Measurements from ENCODE around the gene PRDM8. TPM values are rescaled to one million over a fixed set of nuclear protein-coding genes. Genes with fewer than 3 reads are reported as not detected.
A peak's percentile ranks its signal among the peaks of the same experiment; 100 is the strongest.

PRDM8 gene
- total RNA-seq, 1 donor from 2014 or later = 1.1 TPM

GRCh38 chr4:80185787-80186548 lies 11.3 kb upstream of the PRDM8 start:
- Mint-ChIP-seq H3K4me1 (ENCODE audit: low read depth) (peaks cover 38% of the 10 kb centered on the region), H3K9me3 (no peaks in the 10 kb centered on the region), H3K4me3 (ENCODE audit: low read depth) (peak overlapping the region; percentile 99), H3K27ac (no peak overlapping the region), H3K27me3 (ENCODE audit: low read depth) (peaks cover 40% of the 10 kb centered on the region), H3K36me3 (ENCODE audit: low read depth) (peaks cover 9% of the 10 kb centered on the region)
- no peak for DNase-seq (ENCODE audit: low spot score)
- intact Hi-C loops (cut with micrococcal nuclease) = loop anchor here (2.0 kb wide), 1 partner anchor 269 kb away; no protein-coding TSS in a partner anchor

- H3K27me3 Mint-ChIP-seq (ENCODE audit: low read depth) = peaks cover 40% of the 10 kb centered on the region
- H3K9me3 Mint-ChIP-seq = no peaks in the 10 kb centered on the region
- intact Hi-C loops (cut with micrococcal nuclease) = no loop called here
- H3K27ac Mint-ChIP-seq = no peak overlapping the region
- peaks cover 34% of the 10 kb centered on the region for H3K4me1 Mint-ChIP-seq (ENCODE audit: low read depth)
- peaks cover 9% of the 10 kb centered on the region for H3K36me3 Mint-ChIP-seq (ENCODE audit: low read depth)
- H3K4me3 Mint-ChIP-seq (ENCODE audit: low read depth) = no peak overlapping the region
- no peak for DNase-seq (ENCODE audit: low spot score)
Observed at GRCh38 chr4:80186676-80187075, 10.6 kb upstream of the PRDM8 start.

DNA sequence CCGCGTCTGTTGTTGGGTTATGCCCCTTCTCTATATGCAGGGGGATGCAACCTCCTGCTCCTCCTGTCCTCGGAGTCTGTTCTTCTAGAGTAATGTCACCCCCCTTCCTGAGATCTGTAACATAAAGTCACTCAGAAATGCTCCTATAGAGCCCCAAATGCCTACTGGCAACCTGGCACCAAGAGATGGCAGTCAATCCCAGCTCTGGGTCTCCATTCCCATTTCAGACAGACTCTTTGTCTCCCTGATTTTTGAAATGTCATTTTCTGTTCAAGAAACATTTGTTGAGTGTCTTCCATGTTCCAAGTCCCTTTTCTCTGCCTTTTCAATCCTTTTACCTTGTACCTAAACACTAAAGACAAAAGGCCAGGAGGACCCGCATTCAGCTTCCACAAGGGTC lies 9.6 kb upstream of the PRDM8 start:
- DNase-seq (ENCODE audit: low spot score) = no peak
- peaks cover 48% of the 10 kb centered on the region for H3K27me3 Mint-ChIP-seq (ENCODE audit: low read depth)
- intact Hi-C loops (cut with micrococcal nuclease) = no loop called here
- H3K27ac Mint-ChIP-seq = no peak overlapping the region
- H3K36me3 Mint-ChIP-seq (ENCODE audit: low read depth) = peaks cover 9% of the 10 kb centered on the region
- no peaks in the 10 kb centered on the region for H3K9me3 Mint-ChIP-seq
- H3K4me1 Mint-ChIP-seq (ENCODE audit: low read depth) = peaks cover 24% of the 10 kb centered on the region
- no peak overlapping the region for H3K4me3 Mint-ChIP-seq (ENCODE audit: low read depth)

GRCh38 chr4:80188457-80188800 lies 8.9 kb upstream of the PRDM8 start:
- Mint-ChIP-seq H3K4me3 (ENCODE audit: low read depth) (no peak overlapping the region), H3K36me3 (ENCODE audit: low read depth) (peaks cover 9% of the 10 kb centered on the region), H3K4me1 (ENCODE audit: low read depth) (peaks cover 19% of the 10 kb centered on the region), H3K27ac (no peak overlapping the region), H3K27me3 (ENCODE audit: low read depth) (peaks cover 53% of the 10 kb centered on the region), H3K9me3 (no peaks in the 10 kb centered on the region)
- intact Hi-C loops (cut with micrococcal nuclease) = no loop called here
- DNase-seq (ENCODE audit: low spot score) = no peak

DNA sequence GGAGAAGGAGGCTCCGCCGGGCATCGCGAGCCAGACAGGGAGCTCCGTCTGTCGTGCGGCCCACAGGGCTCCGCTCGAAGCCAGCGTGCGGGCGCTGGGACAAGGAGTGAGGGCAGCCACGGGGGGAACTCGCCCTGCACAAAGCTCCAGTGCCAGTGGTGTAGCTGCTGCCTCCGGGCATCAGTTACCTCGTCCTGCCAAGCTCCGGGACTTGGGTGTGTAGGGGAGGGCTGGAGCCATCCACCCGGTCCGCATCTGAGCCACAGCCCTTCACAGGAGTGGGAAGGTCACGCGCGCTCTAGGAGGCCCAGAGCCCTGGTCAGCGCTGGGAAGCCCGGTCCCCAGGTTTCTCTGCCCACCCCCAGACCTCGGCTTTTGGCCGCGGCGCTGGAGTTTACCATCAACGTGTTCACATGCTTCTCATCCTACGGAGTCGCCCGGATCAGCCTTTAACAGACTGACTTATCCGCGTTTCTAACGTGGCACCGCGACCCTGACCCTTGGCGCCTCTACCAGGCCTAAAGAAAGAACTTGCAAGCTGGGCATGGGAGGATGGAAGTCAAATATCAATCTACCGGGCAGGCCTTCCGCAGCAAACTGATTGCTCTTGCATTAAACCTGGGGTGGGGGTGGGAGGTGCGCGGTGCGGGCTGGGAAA lies 8.4 kb upstream of the PRDM8 start:
- H3K27me3 Mint-ChIP-seq (ENCODE audit: low read depth) = peaks cover 58% of the 10 kb centered on the region

GRCh38 chr4:80189581-80189955 lies 7.7 kb upstream of the PRDM8 start:
- peaks cover 63% of the 10 kb centered on the region for H3K27me3 Mint-ChIP-seq (ENCODE audit: low read depth)
- intact Hi-C loops (cut with micrococcal nuclease) = no loop called here
- H3K36me3 Mint-ChIP-seq (ENCODE audit: low read depth) = peaks cover 9% of the 10 kb centered on the region

More for the DNA sequence above, 8.4 kb upstream of the PRDM8 start:
- DNase-seq (ENCODE audit: low spot score) = no peak
- H3K4me1 Mint-ChIP-seq (ENCODE audit: low read depth) = peaks cover 19% of the 10 kb centered on the region
- H3K9me3 Mint-ChIP-seq = no peaks in the 10 kb centered on the region
- H3K27ac Mint-ChIP-seq = no peak overlapping the region
- H3K36me3 Mint-ChIP-seq (ENCODE audit: low read depth) = peaks cover 9% of the 10 kb centered on the region
- intact Hi-C loops (cut with micrococcal nuclease) = no loop called here
- no peak overlapping the region for H3K4me3 Mint-ChIP-seq (ENCODE audit: low read depth)

GRCh38 chr4:80189956-80190677 lies 7.2 kb upstream of the PRDM8 start:
- intact Hi-C loops (cut with micrococcal nuclease) = no loop called here
- H3K9me3 Mint-ChIP-seq = no peaks in the 10 kb centered on the region
- no peak for DNase-seq (ENCODE audit: low spot score)
- no peak overlapping the region for H3K27ac Mint-ChIP-seq
- H3K4me1 Mint-ChIP-seq (ENCODE audit: low read depth) = peaks cover 13% of the 10 kb centered on the region
- H3K36me3 Mint-ChIP-seq (ENCODE audit: low read depth) = peaks cover 10% of the 10 kb centered on the region
- peaks cover 66% of the 10 kb centered on the region for H3K27me3 Mint-ChIP-seq (ENCODE audit: low read depth)
- no peak overlapping the region for H3K4me3 Mint-ChIP-seq (ENCODE audit: low read depth)

More at GRCh38 chr4:80189581-80189955, 7.7 kb upstream of the PRDM8 start:
- DNase-seq (ENCODE audit: low spot score) = no peak
- no peaks in the 10 kb centered on the region for H3K9me3 Mint-ChIP-seq
- H3K4me1 Mint-ChIP-seq (ENCODE audit: low read depth) = peaks cover 15% of the 10 kb centered on the region
- no peak overlapping the region for H3K27ac Mint-ChIP-seq
- no peak overlapping the region for H3K4me3 Mint-ChIP-seq (ENCODE audit: low read depth)

DNA sequence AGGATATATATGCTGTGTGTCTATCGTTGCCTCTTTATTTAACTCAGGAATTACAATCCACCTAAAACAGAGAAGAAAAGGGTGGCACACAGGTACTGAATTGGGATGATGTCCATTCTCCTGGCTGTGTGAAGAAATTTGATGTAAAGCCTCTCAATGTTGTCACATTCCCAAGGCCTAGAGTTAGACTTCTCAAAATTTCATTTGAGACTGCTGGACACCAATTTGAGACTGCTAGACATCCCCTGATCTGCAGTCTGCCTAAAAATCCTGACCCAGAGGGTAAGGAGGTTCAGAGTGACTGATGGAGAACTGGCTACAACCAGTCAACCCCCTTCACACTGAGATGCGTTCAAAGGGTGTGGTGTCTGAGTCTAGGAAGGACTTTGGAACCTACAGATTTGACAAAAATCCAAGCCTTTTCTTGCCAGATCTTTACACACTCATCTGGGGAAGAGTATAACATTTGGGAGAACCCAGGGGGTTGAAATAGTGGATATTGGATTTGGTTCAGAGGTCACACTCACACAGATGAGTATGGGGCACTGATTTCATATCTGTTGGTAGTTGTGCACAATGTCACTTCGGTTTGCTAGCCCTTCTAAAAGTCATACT lies 4.9 kb upstream of the PRDM8 start:
- H3K27me3 Mint-ChIP-seq (ENCODE audit: low read depth) = peaks cover 65% of the 10 kb centered on the region
- no peak overlapping the region for H3K27ac Mint-ChIP-seq
- DNase-seq (ENCODE audit: low spot score) = no peak
- peaks cover 9% of the 10 kb centered on the region for H3K36me3 Mint-ChIP-seq (ENCODE audit: low read depth)
- H3K9me3 Mint-ChIP-seq = no peaks in the 10 kb centered on the region
- intact Hi-C loops (cut with micrococcal nuclease) = no loop called here
- H3K4me1 Mint-ChIP-seq (ENCODE audit: low read depth) = peaks cover 5% of the 10 kb centered on the region
- H3K4me3 Mint-ChIP-seq (ENCODE audit: low read depth) = no peak overlapping the region

DNA sequence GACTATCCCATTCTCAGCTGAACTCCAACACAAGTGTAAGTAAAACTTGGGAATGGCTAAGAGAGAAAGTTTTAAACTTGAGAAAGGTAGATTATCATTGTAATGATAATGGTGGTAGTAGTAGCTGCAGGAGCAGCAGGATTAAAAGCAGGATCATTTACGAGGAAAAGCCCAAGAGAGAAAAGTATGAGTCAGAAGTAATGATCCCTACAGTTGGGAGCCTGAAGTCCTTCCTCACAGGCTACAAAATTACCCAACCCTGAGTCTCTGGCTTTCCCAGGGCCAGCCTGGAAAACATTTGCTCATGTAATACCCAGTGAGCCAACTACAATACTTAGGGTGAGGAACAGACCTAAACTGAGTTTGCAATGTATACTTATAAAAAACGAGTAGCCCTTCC lies 4.4 kb upstream of the PRDM8 start:
- H3K4me1 Mint-ChIP-seq (ENCODE audit: low read depth) = peaks cover 9% of the 10 kb centered on the region
- no peak overlapping the region for H3K27ac Mint-ChIP-seq
- no peak for DNase-seq (ENCODE audit: low spot score)
- peaks cover 12% of the 10 kb centered on the region for H3K36me3 Mint-ChIP-seq (ENCODE audit: low read depth)
- H3K9me3 Mint-ChIP-seq = no peaks in the 10 kb centered on the region
- intact Hi-C loops (cut with micrococcal nuclease) = no loop called here
- peaks cover 66% of the 10 kb centered on the region for H3K27me3 Mint-ChIP-seq (ENCODE audit: low read depth)
- no peak overlapping the region for H3K4me3 Mint-ChIP-seq (ENCODE audit: low read depth)

DNA sequence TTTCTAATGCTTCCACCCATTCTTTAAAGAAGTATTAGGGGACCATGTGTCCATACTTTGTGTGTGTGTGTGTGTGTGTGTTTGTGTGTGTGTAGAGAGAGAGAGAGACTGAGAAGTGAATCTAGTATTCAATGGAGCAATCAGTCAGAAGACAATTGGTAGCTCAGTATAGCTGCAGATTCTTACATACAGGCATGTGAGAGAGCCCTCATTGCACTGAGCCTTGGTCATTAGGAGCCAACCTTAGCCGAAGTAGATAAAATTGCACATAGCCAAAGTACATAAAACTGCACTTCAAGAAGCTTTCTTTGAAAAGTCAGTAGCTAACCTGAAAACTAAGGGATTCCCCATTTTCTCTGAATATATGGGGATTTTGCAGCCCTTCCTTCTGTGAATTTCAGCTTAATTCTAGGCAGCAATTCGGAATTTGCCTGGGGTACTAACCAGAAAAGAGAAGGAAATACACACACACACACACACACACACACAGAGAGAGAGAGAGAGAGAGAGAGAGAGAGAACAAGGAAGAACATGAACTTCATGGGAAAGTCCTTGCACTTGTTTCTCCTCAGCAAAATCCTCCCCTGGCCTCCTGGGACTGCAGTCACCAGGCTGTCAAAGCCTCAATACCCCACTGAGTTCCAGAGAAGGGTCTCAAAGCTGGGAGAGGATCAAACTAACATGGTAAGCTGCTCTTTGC lies 1.7 kb upstream of the PRDM8 start:
- Mint-ChIP-seq H3K4me3 (ENCODE audit: low read depth) (no peak overlapping the region), H3K36me3 (ENCODE audit: low read depth) (peaks cover 16% of the 10 kb centered on the region), H3K27me3 (ENCODE audit: low read depth) (peaks cover 77% of the 10 kb centered on the region), H3K9me3 (no peaks in the 10 kb centered on the region), H3K4me1 (ENCODE audit: low read depth) (peaks cover 12% of the 10 kb centered on the region), H3K27ac (no peak overlapping the region)
- intact Hi-C loops (cut with micrococcal nuclease) = no loop called here
- DNase-seq (ENCODE audit: low spot score) = no peak

DNA sequence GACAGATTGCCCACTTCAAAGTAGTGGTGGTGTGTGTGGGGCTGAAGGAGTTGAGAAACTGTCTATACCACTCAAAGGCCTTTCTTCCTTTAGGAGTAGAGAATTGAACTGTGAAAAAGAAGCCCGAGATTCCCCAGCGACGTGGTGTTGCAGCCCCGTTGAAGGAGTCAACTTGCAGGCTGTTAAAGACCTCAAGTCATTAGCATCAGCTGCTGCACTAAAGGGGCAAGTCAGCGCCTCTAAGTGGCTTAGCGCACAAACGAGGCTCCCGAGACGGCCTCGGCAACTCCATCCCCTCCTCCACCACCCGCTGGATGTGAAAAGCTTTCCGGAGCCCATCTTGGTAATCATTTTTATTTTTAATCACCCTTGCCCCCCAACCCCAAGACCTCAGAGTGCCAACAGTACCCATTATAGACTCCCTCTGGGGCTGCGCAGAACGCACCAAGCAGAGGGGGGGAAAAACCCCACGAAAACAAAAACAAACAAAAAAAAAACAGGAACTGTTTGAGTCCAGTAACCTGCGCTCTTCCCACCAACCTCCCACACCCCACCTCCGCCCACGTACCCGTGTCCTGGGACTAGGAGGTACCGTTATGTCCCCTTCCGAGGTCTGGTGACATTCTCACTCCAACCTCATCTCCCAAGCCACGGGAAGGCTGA lies 913 bp upstream of the PRDM8 start:
- no peak for DNase-seq (ENCODE audit: low spot score)
- H3K4me3 Mint-ChIP-seq (ENCODE audit: low read depth) = no peak overlapping the region
- H3K4me1 Mint-ChIP-seq (ENCODE audit: low read depth) = peaks cover 17% of the 10 kb centered on the region
- intact Hi-C loops (cut with micrococcal nuclease) = no loop called here
- no peaks in the 10 kb centered on the region for H3K9me3 Mint-ChIP-seq
- no peak overlapping the region for H3K27ac Mint-ChIP-seq
- H3K27me3 Mint-ChIP-seq (ENCODE audit: low read depth) = peaks cover 83% of the 10 kb centered on the region
- peaks cover 22% of the 10 kb centered on the region for H3K36me3 Mint-ChIP-seq (ENCODE audit: low read depth)

Data from activated T-helper 2 cell treated with anti-CD3 and anti-CD28 coated beads, Interferon-gamma antibody, Interleukin-2, Interleukin-4, amounts not matched to agents 10 μg/mL and 5 μg/mL and 100 μg/mL, durations not matched to agents 14 hours and 24 hours and 36 hours (primary cell).